BE2C (cell line): ENCODE data around the gene LRRC4B.

Experiments
- DNase-seq: peaks from one replicate; pipeline ENCODE4 v3.0.0-alpha.2; 2020
- H3K27me3 ChIP-seq: fragments of 250-450 bp; sonication (Bioruptor Pico); 2 replicates; pipeline ENCODE4 v1.5.1; 2020; ENCODE audit warnings: mild to moderate bottlenecking
- H3K36me3 ChIP-seq: fragments of 250-450 bp; sonication (Bioruptor Pico); 2 replicates; pipeline ENCODE4 v1.5.1; 2020; ENCODE audit warnings: mild to moderate bottlenecking
- H3K4me1 ChIP-seq: fragments of 250-450 bp; sonication (Bioruptor Pico); 2 replicates; pipeline ENCODE4 v1.5.1; 2020
- H3K4me3 ChIP-seq: 2 replicates; pipeline ENCODE4 v1.5.1; 2011; ENCODE audit warnings: low read depth, low read length
- H3K9me3 ChIP-seq: fragments of 250-450 bp; sonication (Bioruptor Pico); 2 replicates; pipeline ENCODE4 v1.5.1; 2020
- TF ChIP-seq, protein P1 (sequence below): IDR thresholded peaks from 2 replicates; pipeline ENCODE4 v1.5.1; 2012; ENCODE audit warnings: mild to moderate bottlenecking, low read depth, low read length

LRRC4B gene

DNA sequence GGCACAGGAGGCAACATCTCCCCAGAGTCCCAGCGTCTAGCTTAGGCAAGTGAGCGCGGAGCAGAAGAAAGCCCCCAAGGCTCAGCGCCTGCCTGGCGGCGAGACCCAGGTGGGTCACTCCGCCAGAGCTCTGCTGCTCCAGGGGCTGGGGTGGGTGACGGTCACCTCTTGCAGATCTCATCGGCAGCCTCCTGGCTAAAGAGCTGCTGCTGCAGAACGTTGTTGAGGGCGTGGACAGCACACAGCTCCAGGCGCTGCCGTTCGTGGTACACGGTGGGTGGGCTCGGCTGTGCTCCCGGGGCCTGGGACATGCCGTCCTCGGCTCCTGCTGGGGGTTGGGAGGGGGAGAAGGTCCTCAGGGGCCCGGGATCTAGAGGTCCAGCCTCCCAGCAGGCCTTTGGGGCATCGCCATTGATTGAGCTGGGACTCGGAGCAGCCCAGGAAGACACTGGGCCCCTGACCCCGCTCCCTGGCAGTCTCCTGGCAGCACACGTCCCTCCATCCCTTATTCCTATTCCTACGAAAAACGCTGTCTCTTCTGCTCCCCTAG is 58.0 kb downstream of the LRRC4B start:
- Histone ChIP-seq H3K36me3 (no peaks in the 10 kb centered on the region), H3K27me3 (no peaks in the 10 kb centered on the region), H3K4me1 (peaks cover 3% of the 10 kb centered on the region), H3K9me3 (no peaks in the 10 kb centered on the region), H3K4me3 (peak overlapping the region; percentile 75)
- no peak for DNase-seq
- TF ChIP-seq, protein P1, sequence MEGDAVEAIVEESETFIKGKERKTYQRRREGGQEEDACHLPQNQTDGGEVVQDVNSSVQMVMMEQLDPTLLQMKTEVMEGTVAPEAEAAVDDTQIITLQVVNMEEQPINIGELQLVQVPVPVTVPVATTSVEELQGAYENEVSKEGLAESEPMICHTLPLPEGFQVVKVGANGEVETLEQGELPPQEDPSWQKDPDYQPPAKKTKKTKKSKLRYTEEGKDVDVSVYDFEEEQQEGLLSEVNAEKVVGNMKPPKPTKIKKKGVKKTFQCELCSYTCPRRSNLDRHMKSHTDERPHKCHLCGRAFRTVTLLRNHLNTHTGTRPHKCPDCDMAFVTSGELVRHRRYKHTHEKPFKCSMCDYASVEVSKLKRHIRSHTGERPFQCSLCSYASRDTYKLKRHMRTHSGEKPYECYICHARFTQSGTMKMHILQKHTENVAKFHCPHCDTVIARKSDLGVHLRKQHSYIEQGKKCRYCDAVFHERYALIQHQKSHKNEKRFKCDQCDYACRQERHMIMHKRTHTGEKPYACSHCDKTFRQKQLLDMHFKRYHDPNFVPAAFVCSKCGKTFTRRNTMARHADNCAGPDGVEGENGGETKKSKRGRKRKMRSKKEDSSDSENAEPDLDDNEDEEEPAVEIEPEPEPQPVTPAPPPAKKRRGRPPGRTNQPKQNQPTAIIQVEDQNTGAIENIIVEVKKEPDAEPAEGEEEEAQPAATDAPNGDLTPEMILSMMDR = no peak

DNA sequence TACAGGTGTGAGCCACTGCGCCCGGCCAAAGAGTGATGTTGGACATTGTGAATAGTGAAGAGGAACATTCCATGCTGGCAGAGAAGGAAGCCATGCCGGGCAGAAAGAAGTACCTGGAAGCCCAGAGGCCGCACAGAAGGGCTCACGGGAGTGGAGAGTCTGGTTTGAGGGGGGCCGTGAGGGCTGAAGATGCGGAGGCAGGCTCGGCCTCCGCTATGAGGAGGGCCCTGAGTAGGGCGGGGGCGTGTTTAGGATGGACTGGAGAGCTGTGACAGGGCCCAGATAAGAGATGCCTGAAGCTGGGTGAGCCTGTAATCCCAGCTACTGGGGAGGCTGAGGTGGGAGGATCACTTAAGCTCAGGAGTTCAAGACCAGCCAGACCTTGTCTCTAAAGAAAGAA is 58.9 kb downstream of the LRRC4B start:
- Histone ChIP-seq H3K4me1 (no peaks in the 10 kb centered on the region; the same call in 1 of the 2 replicates), H3K36me3 (no peaks in the 10 kb centered on the region), H3K9me3 (no peaks in the 10 kb centered on the region), H3K27me3 (no peaks in the 10 kb centered on the region), H3K4me3 (no peak overlapping the region)
- TF ChIP-seq, protein P1 = no peak
- DNase-seq = no peak

- Histone ChIP-seq H3K9me3 (no peaks in the 10 kb centered on the region), H3K4me1 (no peaks in the 10 kb centered on the region), H3K27me3 (no peaks in the 10 kb centered on the region), H3K36me3 (no peaks in the 10 kb centered on the region), H3K4me3 (no peak overlapping the region)
- TF ChIP-seq, protein P1 = no peak
- no peak for DNase-seq
Measured at GRCh38 chr19:50508843-50509190, 59.4 kb downstream of the LRRC4B start.

- no peaks in the 10 kb centered on the region for H3K27me3 ChIP-seq
- DNase-seq = no peak
- H3K9me3 ChIP-seq = no peaks in the 10 kb centered on the region
- H3K4me3 ChIP-seq = no peak overlapping the region
- no peaks in the 10 kb centered on the region for H3K4me1 ChIP-seq
- H3K36me3 ChIP-seq = no peaks in the 10 kb centered on the region
- TF ChIP-seq, protein P1 = no peak
Measured at GRCh38 chr19:50507376-50507775, 60.9 kb downstream of the LRRC4B start.

GRCh38 chr19:50506700-50507099 is 61.5 kb downstream of the LRRC4B start:
- no peaks in the 10 kb centered on the region for H3K4me1 ChIP-seq
- TF ChIP-seq, protein P1 = no peak
- H3K36me3 ChIP-seq = no peaks in the 10 kb centered on the region
- H3K4me3 ChIP-seq = no peak overlapping the region
- no peak for DNase-seq
- H3K9me3 ChIP-seq = no peaks in the 10 kb centered on the region
- H3K27me3 ChIP-seq = no peaks in the 10 kb centered on the region

GRCh38 chr19:50505856-50506611 is 62.2 kb downstream of the LRRC4B start:
- H3K4me1 ChIP-seq = no peaks in the 10 kb centered on the region
- DNase-seq = no peak
- no peaks in the 10 kb centered on the region for H3K27me3 ChIP-seq
- H3K4me3 ChIP-seq = no peak overlapping the region
- no peaks in the 10 kb centered on the region for H3K36me3 ChIP-seq
- TF ChIP-seq, protein P1 = no peak
- no peaks in the 10 kb centered on the region for H3K9me3 ChIP-seq
